ENCODE measurements around the gene MCOLN1. TPM values are rescaled to one million over a fixed set of nuclear protein-coding genes. Genes with fewer than 3 reads are reported as not detected.

The MCOLN1 gene
- total and polyA plus RNA-seq, 4 experiments from 2014 or later, result 8.0 to 14.9 (median 11.6) TPM

DNA sequence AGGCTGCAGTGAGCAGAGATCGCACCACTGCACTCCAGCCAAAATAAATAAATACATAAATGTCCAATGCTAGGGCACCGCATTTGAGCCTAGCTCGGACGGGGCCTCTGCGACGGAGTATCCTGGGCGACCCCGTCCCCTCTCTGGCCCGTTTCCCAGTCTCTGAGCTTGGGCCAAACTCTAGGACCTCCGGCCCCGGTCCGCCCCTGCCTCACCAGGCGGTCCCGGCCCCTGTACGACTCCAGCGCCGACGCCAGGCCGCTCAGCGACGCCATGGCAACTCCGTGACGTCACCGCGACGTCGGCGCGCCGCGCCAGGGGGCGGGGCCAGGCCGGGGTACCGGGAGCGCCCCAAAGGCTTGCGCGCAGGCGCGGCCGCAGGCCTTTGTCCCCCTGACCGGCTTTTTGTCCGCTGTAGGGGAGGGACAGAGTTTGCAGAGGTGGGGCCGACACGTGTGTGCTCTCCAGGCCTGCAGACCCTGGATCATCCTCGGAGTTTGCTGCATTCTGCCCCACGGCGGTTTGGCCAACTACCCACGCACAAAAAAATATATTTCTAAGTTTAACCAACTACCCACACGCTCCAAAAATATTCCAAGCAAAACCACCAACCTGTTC is 33.6 kb upstream of the MCOLN1 start, which contains the start of gene PEX11G:
PEX11G (minus strand) TSS at position 300 of the 618 bp plus-strand sequence; CDS start at position 275, 25 bp downstream.
- peak within 1 kb of the TSS; percentile 52 to 96 for H3K4me3 ChIP-seq (ENCODE audit: low read length in 2 of 2)
- peak within 1 kb of the TSS; percentile 76 for H3K27ac ChIP-seq (ENCODE audit: low read depth, low read length)
- Mint-ChIP-seq H3K4me3 (peak within 1 kb of the TSS; percentile 84 to 94 (median 90)), H3K36me3 (no peaks in the 10 kb centered on the region), H3K4me1 (peaks cover 3 to 22% (median 13%) of the 10 kb centered on the region in 4 donors), H3K27me3 (no peaks in the 10 kb centered on the region), H3K27ac (peak within 1 kb of the TSS; percentile 83 to 97 (median 92)), H3K9me3 (peaks cover 0 to 11% (median 0%) of the 10 kb centered on the region in 8 donors)
- ChIA-PET POLR2A (ENCODE audit: partially characterized antibody) (interaction anchor here (0.8 to 1.2 kb wide), 5 partner anchors 11 to 140 kb away, joined by 3 to 6 read pairs (median 4); partner anchors contain the start of genes ARHGEF18 and MCOLN1), CTCF (ENCODE audit: partially characterized antibody) (no interaction called here)
- no peaks in the 10 kb centered on the region for H3K27me3 ChIP-seq (ENCODE audit: insufficient read depth, low read length)
- peaks cover 12% of the 10 kb centered on the region for H3K4me1 ChIP-seq (ENCODE audit: insufficient read depth, low read length)
- no peaks in the 10 kb centered on the region for H3K36me3 ChIP-seq (ENCODE audit: insufficient read depth, low read length)
- H3K9me3 ChIP-seq (ENCODE audit: control insufficient read depth in 1 of 2, low read length in 2 of 2), result no peaks in the 10 kb centered on the region
- intact Hi-C loops (cut with micrococcal nuclease), result loop anchor here (1.0 kb wide), 2 partner anchors 33 to 46 kb away; partner anchors contain the start of genes MCOLN1 and PNPLA6
- peak; percentile 85 to 90 (median 88) for DNase-seq

DNA sequence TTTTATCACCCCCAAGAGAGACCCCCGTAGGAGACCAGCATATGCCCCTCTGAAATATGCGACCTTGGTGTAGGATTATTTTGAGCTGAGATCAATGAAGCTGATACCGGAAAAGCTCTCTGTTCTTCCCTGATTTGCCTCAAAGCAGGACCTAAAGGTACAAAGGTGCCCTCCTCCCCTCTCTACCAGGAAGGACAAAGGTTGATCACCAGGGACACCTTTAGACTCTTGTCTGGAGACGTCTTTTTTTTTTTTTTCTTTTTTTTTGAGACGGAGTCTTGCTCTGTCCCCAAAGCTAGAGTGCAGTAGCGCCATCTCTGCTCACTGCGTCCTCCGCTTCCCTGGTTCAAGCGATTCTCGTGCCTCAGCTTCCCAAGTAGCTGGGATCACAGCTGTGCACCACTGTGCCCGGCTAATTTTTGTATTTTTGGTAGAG is 32.8 kb upstream of the MCOLN1 start:
- Histone ChIP-seq H3K36me3 (ENCODE audit: insufficient read depth, low read length) (no peaks in the 10 kb centered on the region), H3K4me1 (ENCODE audit: insufficient read depth, low read length) (peaks cover 12% of the 10 kb centered on the region), H3K9me3 (ENCODE audit: control insufficient read depth in 1 of 2, low read length in 2 of 2) (no peaks in the 10 kb centered on the region), H3K27ac (ENCODE audit: low read depth, low read length) (no peak overlapping the region), H3K4me3 (ENCODE audit: low read length in 2 of 2) (peak overlapping the region; percentile 52 to 96), H3K27me3 (ENCODE audit: insufficient read depth, low read length) (no peaks in the 10 kb centered on the region)
- Mint-ChIP-seq H3K9me3 (peaks cover 0 to 11% (median 0%) of the 10 kb centered on the region in 8 donors), H3K27me3 (no peaks in the 10 kb centered on the region), H3K4me1 (peaks cover 3 to 22% (median 13%) of the 10 kb centered on the region in 4 donors), H3K36me3 (no peaks in the 10 kb centered on the region), H3K4me3 (peak overlapping the region; percentile 84 to 94 (median 90)), H3K27ac (peak overlapping the region; percentile 54 to 97 (median 92))
- DNase-seq, result no peak
- intact Hi-C loops (cut with micrococcal nuclease), result loop anchor here (1.0 kb wide), 2 partner anchors 33 to 46 kb away; partner anchors contain the start of genes MCOLN1 and PNPLA6
- ChIA-PET POLR2A (ENCODE audit: partially characterized antibody) (interaction anchor here (0.7 to 1.1 kb wide), 3 partner anchors 33 to 135 kb away, joined by 4 to 8 read pairs (median 4); partner anchors contain the start of genes MCOLN1 and PNPLA6), CTCF (ENCODE audit: partially characterized antibody) (no interaction called here)

DNA sequence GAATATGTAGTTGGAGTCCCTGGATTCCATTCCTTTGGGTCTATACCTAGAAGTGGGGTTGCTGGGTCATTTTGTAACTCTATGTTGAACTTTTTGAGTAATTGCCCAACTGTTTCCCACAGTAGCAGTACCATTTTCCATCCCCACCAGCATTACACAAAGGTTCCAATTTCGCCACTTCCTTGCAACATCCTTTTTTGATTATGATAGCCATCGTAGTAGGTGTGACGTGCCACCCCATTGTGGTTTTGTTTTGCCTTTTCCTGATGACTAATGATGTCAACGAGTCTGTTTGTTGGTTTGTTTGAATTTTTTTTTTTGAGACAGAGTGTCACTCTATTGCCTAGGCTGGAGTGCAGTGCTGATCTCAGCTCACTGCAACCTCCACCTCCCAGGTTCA is 30.3 kb upstream of the MCOLN1 start:
- H3K9me3 Mint-ChIP-seq, result peaks cover 0 to 11% (median 0%) of the 10 kb centered on the region in 8 donors
- H3K4me1 Mint-ChIP-seq, result peaks cover 3 to 22% (median 13%) of the 10 kb centered on the region in 4 donors
- no peaks in the 10 kb centered on the region for H3K36me3 Mint-ChIP-seq
- POLR2A ChIA-PET (ENCODE audit: partially characterized antibody), result no interaction called here
- H3K4me3 Mint-ChIP-seq, result peak overlapping the region in 1 of 8 donors; percentile 65
- H3K9me3 ChIP-seq (ENCODE audit: control insufficient read depth in 1 of 2, low read length in 2 of 2), result no peaks in the 10 kb centered on the region
- H3K27ac Mint-ChIP-seq, result peak overlapping the region in 3 of 7 donors; percentile 62 to 75 (median 65)
- H3K27me3 Mint-ChIP-seq, result peaks cover 3% of the 10 kb centered on the region in 2 donors
- H3K36me3 ChIP-seq (ENCODE audit: insufficient read depth, low read length), result no peaks in the 10 kb centered on the region
- H3K4me1 ChIP-seq (ENCODE audit: insufficient read depth, low read length), result peaks cover 12% of the 10 kb centered on the region
- no peak overlapping the region for H3K27ac ChIP-seq (ENCODE audit: low read depth, low read length)
- intact Hi-C loops (cut with micrococcal nuclease), result no loop called here
- no peaks in the 10 kb centered on the region for H3K27me3 ChIP-seq (ENCODE audit: insufficient read depth, low read length)
- CTCF ChIA-PET (ENCODE audit: partially characterized antibody), result no interaction called here
- no peak overlapping the region for H3K4me3 ChIP-seq (ENCODE audit: low read length in 2 of 2)
- peak in 3 of 5 donors; percentile 35 to 67 (median 41) for DNase-seq

DNA sequence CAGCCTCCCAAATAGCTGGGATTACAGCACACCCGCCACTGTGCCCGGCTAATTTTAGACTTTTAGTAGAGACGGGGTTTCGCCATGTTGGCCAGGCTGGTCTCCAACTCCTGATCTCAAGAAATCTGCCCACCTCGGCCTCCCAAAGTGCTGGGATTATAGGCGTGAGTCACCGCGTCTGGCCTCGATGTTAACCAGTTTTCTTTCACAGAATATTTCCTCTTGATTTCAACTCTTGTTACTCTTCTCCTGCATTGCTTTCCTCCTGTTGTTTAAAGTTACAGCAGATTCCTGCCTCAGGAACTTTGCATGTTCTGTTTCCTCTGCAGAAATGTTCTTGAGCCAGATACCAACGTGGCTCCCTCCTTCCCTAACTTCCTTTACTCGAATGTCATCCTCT is 29.9 kb upstream of the MCOLN1 start:
- H3K27me3 ChIP-seq (ENCODE audit: insufficient read depth, low read length), result no peaks in the 10 kb centered on the region
- POLR2A ChIA-PET (ENCODE audit: partially characterized antibody), result no interaction called here
- no peak for DNase-seq
- Mint-ChIP-seq H3K27ac (peak overlapping the region in 1 of 7 donors; percentile 65), H3K4me3 (no peak overlapping the region), H3K4me1 (peaks cover 3 to 22% (median 13%) of the 10 kb centered on the region in 4 donors), H3K27me3 (peaks cover 4 to 6% of the 10 kb centered on the region in 2 donors), H3K9me3 (peaks cover 0 to 11% (median 0%) of the 10 kb centered on the region in 8 donors), H3K36me3 (no peaks in the 10 kb centered on the region)
- intact Hi-C loops (cut with micrococcal nuclease), result no loop called here
- H3K36me3 ChIP-seq (ENCODE audit: insufficient read depth, low read length), result no peaks in the 10 kb centered on the region
- no peak overlapping the region for H3K27ac ChIP-seq (ENCODE audit: low read depth, low read length)
- H3K9me3 ChIP-seq (ENCODE audit: control insufficient read depth in 1 of 2, low read length in 2 of 2), result no peaks in the 10 kb centered on the region
- CTCF ChIA-PET (ENCODE audit: partially characterized antibody), result no interaction called here
- H3K4me1 ChIP-seq (ENCODE audit: insufficient read depth, low read length), result peaks cover 12% of the 10 kb centered on the region
- H3K4me3 ChIP-seq (ENCODE audit: low read length in 2 of 2), result no peak overlapping the region

GRCh38 chr19:7494416-7495098 is 27.9 kb upstream of the MCOLN1 start:
- Mint-ChIP-seq H3K4me3 (no peak overlapping the region), H3K4me1 (peaks cover under 1 to 17% (median 9%) of the 10 kb centered on the region in 4 donors), H3K27me3 (peaks cover 10 to 13% of the 10 kb centered on the region in 2 donors), H3K9me3 (peaks cover 0 to 7% (median 0%) of the 10 kb centered on the region in 8 donors), H3K36me3 (no peaks in the 10 kb centered on the region), H3K27ac (peak overlapping the region in 1 of 7 donors; percentile 12)
- intact Hi-C loops (cut with micrococcal nuclease), result no loop called here
- H3K4me3 ChIP-seq (ENCODE audit: low read length in 2 of 2), result no peak overlapping the region
- ChIA-PET CTCF (ENCODE audit: partially characterized antibody) (interaction anchor here (0.6 kb wide), 1 partner anchor 53 kb away, joined by 3 read pairs; no protein-coding TSS in a partner anchor), POLR2A (ENCODE audit: partially characterized antibody) (no interaction called here)
- H3K27me3 ChIP-seq (ENCODE audit: insufficient read depth, low read length), result no peaks in the 10 kb centered on the region
- H3K4me1 ChIP-seq (ENCODE audit: insufficient read depth, low read length), result peaks cover 2% of the 10 kb centered on the region
- H3K27ac ChIP-seq (ENCODE audit: low read depth, low read length), result no peak overlapping the region
- DNase-seq, result no peak
- H3K9me3 ChIP-seq (ENCODE audit: control insufficient read depth in 1 of 2, low read length in 2 of 2), result no peaks in the 10 kb centered on the region
- no peaks in the 10 kb centered on the region for H3K36me3 ChIP-seq (ENCODE audit: insufficient read depth, low read length)

- Histone ChIP-seq H3K27me3 (ENCODE audit: insufficient read depth, low read length) (no peaks in the 10 kb centered on the region), H3K36me3 (ENCODE audit: insufficient read depth, low read length) (no peaks in the 10 kb centered on the region), H3K4me3 (ENCODE audit: low read length in 2 of 2) (no peak overlapping the region), H3K9me3 (ENCODE audit: control insufficient read depth in 1 of 2, low read length in 2 of 2) (no peaks in the 10 kb centered on the region), H3K27ac (ENCODE audit: low read depth, low read length) (no peak overlapping the region), H3K4me1 (ENCODE audit: insufficient read depth, low read length) (no peaks in the 10 kb centered on the region)
- Mint-ChIP-seq H3K9me3 (no peaks in the 10 kb centered on the region), H3K4me3 (no peak overlapping the region), H3K27me3 (peaks cover 19 to 24% of the 10 kb centered on the region in 2 donors), H3K4me1 (peaks cover 0 to 6% (median 3%) of the 10 kb centered on the region in 4 donors), H3K36me3 (no peaks in the 10 kb centered on the region), H3K27ac (no peak overlapping the region)
- no peak for DNase-seq
- ChIA-PET POLR2A (ENCODE audit: partially characterized antibody) (no interaction called here), CTCF (ENCODE audit: partially characterized antibody) (interaction anchor here (0.6 to 1.2 kb wide), 3 partner anchors 26 to 45 kb away, joined by 3 read pairs; no protein-coding TSS in a partner anchor)
- intact Hi-C loops (cut with micrococcal nuclease), result no loop called here
Measured at GRCh38 chr19:7497292-7497691, 25.1 kb upstream of the MCOLN1 start.
